GM23338 (cell line): ENCODE results near the gene CACTIN. TPM values are rescaled to one million over a fixed set of nuclear protein-coding genes. Genes with fewer than 3 reads are reported as not detected.

Experiments used
- ATAC-seq: fragments of 200-7000 bp; cut with Tn5 transposase; 3 replicates; pipeline ENCODE4 v1.9.1; 2020
- DNase-seq: peaks from one replicate; pipeline ENCODE4 v3.0.0-alpha.2; 2015; ENCODE audit warnings: low spot score
- H2AFZ ChIP-seq: fragments of 200-600 bp; sonication (generic); 2 replicates; pipeline ENCODE4 v1.8.0; 2016; ENCODE audit warnings: antibody characterized with exemption, mild to moderate bottlenecking, moderate library complexity
- H3F3A ChIP-seq: fragments of 200-600 bp; sonication (generic); replicated peaks from 2 replicates; pipeline ENCODE4 v1.8.0; 2017; ENCODE audit warnings: antibody characterized with exemption, mixed run types, low read depth
- H3K27ac ChIP-seq: fragments of 200-600 bp; sonication (generic); 2 replicates; pipeline ENCODE4 v1.6.1; 2016; ENCODE audit warnings: low read depth
- H3K27me3 ChIP-seq: fragments of 200-600 bp; sonication (generic); 2 replicates; pipeline ENCODE4 v1.8.0; 2016; ENCODE audit warnings: mild to moderate bottlenecking, mixed run types, moderate library complexity; ENCODE audit not compliant: insufficient read depth
- H3K36me3 ChIP-seq: fragments of 200-600 bp; sonication (generic); 2 replicates; pipeline ENCODE4 v1.8.0; 2016; ENCODE audit warnings: mild to moderate bottlenecking; ENCODE audit not compliant: insufficient read depth
- H3K4me1 ChIP-seq: fragments of 200-600 bp; sonication (generic); 2 replicates; pipeline ENCODE4 v1.8.0; 2016; ENCODE audit warnings: mild to moderate bottlenecking, moderate library complexity; ENCODE audit not compliant: insufficient read depth
- H3K4me2 ChIP-seq: fragments of 200-600 bp; sonication (generic); 2 replicates; pipeline ENCODE4 v1.7.1; 2017; ENCODE audit warnings: mixed run types
- H3K4me3 ChIP-seq: fragments of 200-600 bp; sonication (generic); 2 replicates; pipeline ENCODE4 v1.6.1; 2016; ENCODE audit warnings: mixed run types
- H3K79me2 ChIP-seq: fragments of 200-600 bp; sonication (generic); replicated peaks from 2 replicates; pipeline ENCODE4 v1.8.0; 2017; ENCODE audit warnings: mild to moderate bottlenecking; ENCODE audit not compliant: insufficient read depth
- H3K9me2 ChIP-seq: fragments of 200-600 bp; sonication (generic); 2 replicates; pipeline ENCODE4 v1.8.0; 2017; ENCODE audit not compliant: insufficient read depth
- H4K20me1 ChIP-seq: fragments of 200-600 bp; sonication (generic); replicated peaks from 2 replicates; pipeline ENCODE4 v1.8.0; 2017; ENCODE audit warnings: mild to moderate bottlenecking; ENCODE audit not compliant: insufficient read depth
- H3K27ac Mint-ChIP-seq: 2 replicates; pipeline ENCODE4 v1.8.0; 2020; ENCODE audit warnings: inconsistent platforms, mild to moderate bottlenecking, moderate library complexity, mixed read lengths
- H3K27me3 Mint-ChIP-seq: 3 replicates; pipeline ENCODE4 v1.8.0; 2022; ENCODE audit warnings: low read depth, mild to moderate bottlenecking, moderate library complexity, mixed read lengths, inconsistent platforms; ENCODE audit not compliant: insufficient read depth, poor library complexity
- H3K36me3 Mint-ChIP-seq: 3 replicates; pipeline ENCODE4 v1.8.0; 2021; ENCODE audit warnings: low read depth, mild to moderate bottlenecking, inconsistent platforms, moderate library complexity, mixed read lengths
- H3K4me1 Mint-ChIP-seq: 3 replicates; pipeline ENCODE4 v1.8.0; 2020; ENCODE audit warnings: mild to moderate bottlenecking, inconsistent platforms, mixed read lengths
- H3K4me3 Mint-ChIP-seq: 3 replicates; pipeline ENCODE4 v1.8.0; 2021; ENCODE audit warnings: moderate library complexity, mild to moderate bottlenecking, inconsistent platforms, mixed read lengths
- H3K9me3 Mint-ChIP-seq: 3 replicates; pipeline ENCODE4 v1.8.0; 2020; ENCODE audit warnings: moderate library complexity, mild to moderate bottlenecking, inconsistent platforms, mixed read lengths
- CREB1 ChIP-seq: fragments of 250-450 bp; sonication (Bioruptor Pico); IDR thresholded peaks from 2 replicates; pipeline ENCODE4 v1.5.0; 2020; ENCODE audit warnings: low read depth, mild to moderate bottlenecking, moderate library complexity
- EZH2 ChIP-seq: fragments of 200-600 bp; sonication (generic); IDR thresholded peaks from one replicate; pipeline ENCODE4 v1.8.0; 2017; ENCODE audit warnings: antibody characterized with exemption, mild to moderate bottlenecking, low read depth; ENCODE audit not compliant: unreplicated experiment
- EZH2phosphoT487 ChIP-seq: fragments of 200-600 bp; sonication (generic); IDR thresholded peaks from one replicate; pipeline ENCODE4 v1.8.1; 2018; ENCODE audit warnings: antibody characterized with exemption; ENCODE audit not compliant: unreplicated experiment
- JUNB ChIP-seq: IDR thresholded peaks from one replicate; pipeline ENCODE4 v1.6.1; 2016; ENCODE audit warnings: antibody characterized with exemption; ENCODE audit not compliant: unreplicated experiment
- NANOG ChIP-seq: IDR thresholded peaks from 2 replicates; pipeline ENCODE4 v1.6.1; 2016; ENCODE audit warnings: antibody characterized with exemption, borderline replicate concordance
- POLR2AphosphoS5 ChIP-seq: IDR thresholded peaks from 2 replicates; pipeline ENCODE4 v1.6.1; 2016; ENCODE audit warnings: antibody characterized with exemption, low read depth
- STAT1 ChIP-seq: IDR thresholded peaks from one replicate; pipeline ENCODE4 v1.6.1; 2016; ENCODE audit warnings: antibody characterized with exemption; ENCODE audit not compliant: unreplicated experiment
- ZNF114 ChIP-seq: fragments of 250-450 bp; sonication (Bioruptor Pico); IDR thresholded peaks from 2 replicates; pipeline ENCODE4 v1.5.0; 2020; ENCODE audit warnings: mild to moderate bottlenecking, moderate library complexity
- ZNF331 ChIP-seq: fragments of 250-450 bp; sonication (Bioruptor Pico); IDR thresholded peaks from 2 replicates; pipeline ENCODE4 v1.5.0; 2020; ENCODE audit warnings: low read depth, mild to moderate bottlenecking, moderate library complexity
- long read RNA-seq: library from polyadenylated mRNA; unstranded; transcript quantifications from one replicate; pipeline ENCODE4 v2.0.0, GENCODE V29; 2020; ENCODE audit not compliant: unreplicated experiment
- polyA plus RNA-seq: library from polyadenylated mRNA; unstranded; fragments of >200 nt; fragmentation: Nextera tagmentation; extraction: Ambion mirVana; gene quantifications from 2 replicates; pipeline ENCODE4 v1.2.1, GENCODE V29; 2016
- total RNA-seq: library from RNA; depleted of rRNA; stranded (reverse); fragments of >200 nt; shearing (Covaris generic); gene quantifications from 2 replicates; pipeline ENCODE4 v1.2.3, GENCODE V29; 2014; rRNA removed
- TF ChIP-seq, protein P1 (sequence below): fragments of 250-450 bp; sonication (Bioruptor Pico); IDR thresholded peaks from 2 replicates; pipeline ENCODE4 v1.5.0; 2020; ENCODE audit warnings: mild to moderate bottlenecking, moderate library complexity
- TF ChIP-seq, protein P2 (sequence below), 2 experiments: fragments of 200-600 bp in 1 of 2; sonication (generic) in 1 of 2; conservative IDR thresholded peaks; 2 replicates each; pipeline versions ENCODE4 v1.5.1 to v1.6.1; 2016 to 2017; ENCODE audit warnings: antibody characterized with exemption in 2 of 2, low read depth in 2 of 2, mild to moderate bottlenecking in 2 of 2, moderate library complexity in 1 of 2
- TF ChIP-seq, protein P3 (sequence below): IDR thresholded peaks from 2 replicates; pipeline ENCODE4 v1.6.1; 2016; ENCODE audit warnings: antibody characterized with exemption
- TF ChIP-seq, protein P4 (sequence below): IDR thresholded peaks from one replicate; pipeline ENCODE4 v1.6.1; 2018; ENCODE audit warnings: antibody characterized with exemption; ENCODE audit not compliant: unreplicated experiment

Gene CACTIN
- total RNA-seq, result 47.4 and 47.7 TPM in 2 replicates
- 14.3 and 16.9 TPM in 2 replicates for polyA plus RNA-seq
- long read RNA-seq, partial matches to known transcripts, result 1 of 2 reads
- long read RNA-seq, other reads (novel, unspliced or antisense), result 0 of 2 reads

DNA sequence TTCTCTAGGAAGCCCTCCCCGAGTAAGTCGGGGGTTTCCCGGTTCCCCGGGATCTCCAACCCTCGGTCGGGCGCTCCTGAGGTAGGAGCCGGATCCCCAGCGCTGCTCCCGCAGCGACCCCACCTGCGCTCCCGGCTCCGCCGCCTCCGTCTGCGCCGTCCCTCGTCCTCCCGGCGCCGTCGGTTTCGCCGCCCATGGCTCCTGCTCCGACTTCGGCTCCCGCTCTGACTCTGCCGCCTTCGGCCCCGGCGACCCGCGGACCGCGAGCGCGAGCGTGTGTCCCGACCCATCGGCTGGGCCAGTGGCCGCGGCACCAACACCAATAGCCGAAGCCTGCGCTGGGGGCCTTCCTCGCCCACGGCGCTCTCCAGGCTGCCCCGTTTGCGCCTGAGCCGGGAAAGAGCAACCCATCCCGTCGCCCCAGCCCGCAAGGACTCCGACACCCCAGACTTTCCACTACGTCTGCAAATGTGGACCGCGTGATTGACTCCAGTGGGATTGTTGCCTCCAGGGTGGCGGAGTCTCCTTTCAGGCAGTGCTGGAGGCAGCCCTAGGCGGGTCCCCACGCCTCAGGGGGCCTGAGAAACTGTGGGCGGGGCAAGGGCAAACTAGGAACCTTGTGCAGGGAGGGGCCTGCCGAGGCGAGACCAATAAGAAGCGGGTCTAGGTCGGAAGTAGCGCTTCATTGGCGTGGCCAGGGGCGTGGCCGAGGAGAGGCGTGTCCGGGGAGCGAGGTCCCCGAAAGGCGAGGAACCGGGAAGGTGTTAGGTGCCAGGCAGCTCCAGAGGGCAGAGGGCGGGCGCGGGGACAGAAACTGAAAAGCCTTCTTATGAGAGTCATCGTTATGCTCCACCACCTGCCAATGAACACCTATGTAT lies at the start of gene CACTIN:
CACTIN (minus strand) TSS at position 318 of the 878 bp plus-strand sequence; CDS start at position 290, 28 bp downstream.
- Histone ChIP-seq H3K4me3 (peak within 1 kb of the TSS; percentile 99), H2AFZ (peak within 1 kb of the TSS; percentile 76), H4K20me1 (peaks cover 16% of the 10 kb centered on the region), H3K4me2 (peak within 1 kb of the TSS; percentile 89), H3K4me1 (peaks cover 9% of the 10 kb centered on the region; the same call in 1 of the 2 replicates), H3K27me3 (no peaks in the 10 kb centered on the region), H3F3A (peaks cover 5% of the 10 kb centered on the region; the same call in 1 of the 2 replicates), H3K79me2 (peaks cover 23% of the 10 kb centered on the region), H3K9me2 (no peaks in the 10 kb centered on the region), H3K27ac (peak within 1 kb of the TSS; percentile 79; the same call in 1 of the 2 replicates), H3K36me3 (no peaks in the 10 kb centered on the region)
- H3K9me3 Mint-ChIP-seq, result no peaks in the 10 kb centered on the region
- peak; percentile 100 for DNase-seq
- ATAC-seq, result peak; percentile 96
- TF ChIP-seq, protein P1, sequence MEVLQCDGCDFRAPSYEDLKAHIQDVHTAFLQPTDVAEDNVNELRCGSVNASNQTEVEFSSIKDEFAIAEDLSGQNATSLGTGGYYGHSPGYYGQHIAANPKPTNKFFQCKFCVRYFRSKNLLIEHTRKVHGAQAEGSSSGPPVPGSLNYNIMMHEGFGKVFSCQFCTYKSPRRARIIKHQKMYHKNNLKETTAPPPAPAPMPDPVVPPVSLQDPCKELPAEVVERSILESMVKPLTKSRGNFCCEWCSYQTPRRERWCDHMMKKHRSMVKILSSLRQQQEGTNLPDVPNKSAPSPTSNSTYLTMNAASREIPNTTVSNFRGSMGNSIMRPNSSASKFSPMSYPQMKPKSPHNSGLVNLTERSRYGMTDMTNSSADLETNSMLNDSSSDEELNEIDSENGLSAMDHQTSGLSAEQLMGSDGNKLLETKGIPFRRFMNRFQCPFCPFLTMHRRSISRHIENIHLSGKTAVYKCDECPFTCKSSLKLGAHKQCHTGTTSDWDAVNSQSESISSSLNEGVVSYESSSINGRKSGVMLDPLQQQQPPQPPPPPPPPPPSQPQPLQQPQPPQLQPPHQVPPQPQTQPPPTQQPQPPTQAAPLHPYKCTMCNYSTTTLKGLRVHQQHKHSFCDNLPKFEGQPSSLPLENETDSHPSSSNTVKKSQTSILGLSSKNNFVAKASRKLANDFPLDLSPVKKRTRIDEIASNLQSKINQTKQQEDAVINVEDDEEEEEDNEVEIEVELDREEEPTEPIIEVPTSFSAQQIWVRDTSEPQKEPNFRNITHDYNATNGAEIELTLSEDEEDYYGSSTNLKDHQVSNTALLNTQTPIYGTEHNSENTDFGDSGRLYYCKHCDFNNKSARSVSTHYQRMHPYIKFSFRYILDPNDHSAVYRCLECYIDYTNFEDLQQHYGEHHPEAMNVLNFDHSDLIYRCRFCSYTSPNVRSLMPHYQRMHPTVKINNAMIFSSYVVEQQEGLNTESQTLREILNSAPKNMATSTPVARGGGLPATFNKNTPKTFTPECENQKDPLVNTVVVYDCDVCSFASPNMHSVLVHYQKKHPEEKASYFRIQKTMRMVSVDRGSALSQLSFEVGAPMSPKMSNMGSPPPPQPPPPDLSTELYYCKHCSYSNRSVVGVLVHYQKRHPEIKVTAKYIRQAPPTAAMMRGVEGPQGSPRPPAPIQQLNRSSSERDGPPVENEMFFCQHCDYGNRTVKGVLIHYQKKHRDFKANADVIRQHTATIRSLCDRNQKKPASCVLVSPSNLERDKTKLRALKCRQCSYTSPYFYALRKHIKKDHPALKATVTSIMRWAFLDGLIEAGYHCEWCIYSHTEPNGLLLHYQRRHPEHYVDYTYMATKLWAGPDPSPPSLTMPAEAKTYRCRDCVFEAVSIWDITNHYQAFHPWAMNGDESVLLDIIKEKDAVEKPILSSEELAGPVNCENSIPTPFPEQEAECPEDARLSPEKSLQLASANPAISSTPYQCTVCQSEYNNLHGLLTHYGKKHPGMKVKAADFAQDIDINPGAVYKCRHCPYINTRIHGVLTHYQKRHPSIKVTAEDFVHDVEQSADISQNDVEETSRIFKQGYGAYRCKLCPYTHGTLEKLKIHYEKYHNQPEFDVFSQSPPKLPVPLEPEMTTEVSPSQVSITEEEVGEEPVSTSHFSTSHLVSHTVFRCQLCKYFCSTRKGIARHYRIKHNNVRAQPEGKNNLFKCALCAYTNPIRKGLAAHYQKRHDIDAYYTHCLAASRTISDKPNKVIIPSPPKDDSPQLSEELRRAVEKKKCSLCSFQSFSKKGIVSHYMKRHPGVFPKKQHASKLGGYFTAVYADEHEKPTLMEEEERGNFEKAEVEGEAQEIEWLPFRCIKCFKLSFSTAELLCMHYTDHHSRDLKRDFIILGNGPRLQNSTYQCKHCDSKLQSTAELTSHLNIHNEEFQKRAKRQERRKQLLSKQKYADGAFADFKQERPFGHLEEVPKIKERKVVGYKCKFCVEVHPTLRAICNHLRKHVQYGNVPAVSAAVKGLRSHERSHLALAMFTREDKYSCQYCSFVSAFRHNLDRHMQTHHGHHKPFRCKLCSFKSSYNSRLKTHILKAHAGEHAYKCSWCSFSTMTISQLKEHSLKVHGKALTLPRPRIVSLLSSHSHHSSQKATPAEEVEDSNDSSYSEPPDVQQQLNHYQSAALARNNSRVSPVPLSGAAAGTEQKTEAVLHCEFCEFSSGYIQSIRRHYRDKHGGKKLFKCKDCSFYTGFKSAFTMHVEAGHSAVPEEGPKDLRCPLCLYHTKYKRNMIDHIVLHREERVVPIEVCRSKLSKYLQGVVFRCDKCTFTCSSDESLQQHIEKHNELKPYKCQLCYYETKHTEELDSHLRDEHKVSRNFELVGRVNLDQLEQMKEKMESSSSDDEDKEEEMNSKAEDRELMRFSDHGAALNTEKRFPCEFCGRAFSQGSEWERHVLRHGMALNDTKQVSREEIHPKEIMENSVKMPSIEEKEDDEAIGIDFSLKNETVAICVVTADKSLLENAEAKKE (CRISPR knock-in tag), result no peak
- TF ChIP-seq NANOG (no peak), EZH2phosphoT487 (no peak), ZNF114 (CRISPR knock-in tag) (no peak), JUNB (no peak), EZH2 (no peak), STAT1 (no peak), CREB1 (CRISPR knock-in tag) (peak; percentile 63), ZNF331 (CRISPR knock-in tag) (no peak), POLR2AphosphoS5 (peak; percentile 75)
- TF ChIP-seq, protein P2, sequence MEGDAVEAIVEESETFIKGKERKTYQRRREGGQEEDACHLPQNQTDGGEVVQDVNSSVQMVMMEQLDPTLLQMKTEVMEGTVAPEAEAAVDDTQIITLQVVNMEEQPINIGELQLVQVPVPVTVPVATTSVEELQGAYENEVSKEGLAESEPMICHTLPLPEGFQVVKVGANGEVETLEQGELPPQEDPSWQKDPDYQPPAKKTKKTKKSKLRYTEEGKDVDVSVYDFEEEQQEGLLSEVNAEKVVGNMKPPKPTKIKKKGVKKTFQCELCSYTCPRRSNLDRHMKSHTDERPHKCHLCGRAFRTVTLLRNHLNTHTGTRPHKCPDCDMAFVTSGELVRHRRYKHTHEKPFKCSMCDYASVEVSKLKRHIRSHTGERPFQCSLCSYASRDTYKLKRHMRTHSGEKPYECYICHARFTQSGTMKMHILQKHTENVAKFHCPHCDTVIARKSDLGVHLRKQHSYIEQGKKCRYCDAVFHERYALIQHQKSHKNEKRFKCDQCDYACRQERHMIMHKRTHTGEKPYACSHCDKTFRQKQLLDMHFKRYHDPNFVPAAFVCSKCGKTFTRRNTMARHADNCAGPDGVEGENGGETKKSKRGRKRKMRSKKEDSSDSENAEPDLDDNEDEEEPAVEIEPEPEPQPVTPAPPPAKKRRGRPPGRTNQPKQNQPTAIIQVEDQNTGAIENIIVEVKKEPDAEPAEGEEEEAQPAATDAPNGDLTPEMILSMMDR (conservative IDR thresholded peaks at IDR 0.05; ENCODE audit: low read depth in 2 of 2), result no peak
- TF ChIP-seq, protein P3, sequence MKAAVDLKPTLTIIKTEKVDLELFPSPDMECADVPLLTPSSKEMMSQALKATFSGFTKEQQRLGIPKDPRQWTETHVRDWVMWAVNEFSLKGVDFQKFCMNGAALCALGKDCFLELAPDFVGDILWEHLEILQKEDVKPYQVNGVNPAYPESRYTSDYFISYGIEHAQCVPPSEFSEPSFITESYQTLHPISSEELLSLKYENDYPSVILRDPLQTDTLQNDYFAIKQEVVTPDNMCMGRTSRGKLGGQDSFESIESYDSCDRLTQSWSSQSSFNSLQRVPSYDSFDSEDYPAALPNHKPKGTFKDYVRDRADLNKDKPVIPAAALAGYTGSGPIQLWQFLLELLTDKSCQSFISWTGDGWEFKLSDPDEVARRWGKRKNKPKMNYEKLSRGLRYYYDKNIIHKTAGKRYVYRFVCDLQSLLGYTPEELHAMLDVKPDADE, result peak; percentile 79
- TF ChIP-seq, protein P4, sequence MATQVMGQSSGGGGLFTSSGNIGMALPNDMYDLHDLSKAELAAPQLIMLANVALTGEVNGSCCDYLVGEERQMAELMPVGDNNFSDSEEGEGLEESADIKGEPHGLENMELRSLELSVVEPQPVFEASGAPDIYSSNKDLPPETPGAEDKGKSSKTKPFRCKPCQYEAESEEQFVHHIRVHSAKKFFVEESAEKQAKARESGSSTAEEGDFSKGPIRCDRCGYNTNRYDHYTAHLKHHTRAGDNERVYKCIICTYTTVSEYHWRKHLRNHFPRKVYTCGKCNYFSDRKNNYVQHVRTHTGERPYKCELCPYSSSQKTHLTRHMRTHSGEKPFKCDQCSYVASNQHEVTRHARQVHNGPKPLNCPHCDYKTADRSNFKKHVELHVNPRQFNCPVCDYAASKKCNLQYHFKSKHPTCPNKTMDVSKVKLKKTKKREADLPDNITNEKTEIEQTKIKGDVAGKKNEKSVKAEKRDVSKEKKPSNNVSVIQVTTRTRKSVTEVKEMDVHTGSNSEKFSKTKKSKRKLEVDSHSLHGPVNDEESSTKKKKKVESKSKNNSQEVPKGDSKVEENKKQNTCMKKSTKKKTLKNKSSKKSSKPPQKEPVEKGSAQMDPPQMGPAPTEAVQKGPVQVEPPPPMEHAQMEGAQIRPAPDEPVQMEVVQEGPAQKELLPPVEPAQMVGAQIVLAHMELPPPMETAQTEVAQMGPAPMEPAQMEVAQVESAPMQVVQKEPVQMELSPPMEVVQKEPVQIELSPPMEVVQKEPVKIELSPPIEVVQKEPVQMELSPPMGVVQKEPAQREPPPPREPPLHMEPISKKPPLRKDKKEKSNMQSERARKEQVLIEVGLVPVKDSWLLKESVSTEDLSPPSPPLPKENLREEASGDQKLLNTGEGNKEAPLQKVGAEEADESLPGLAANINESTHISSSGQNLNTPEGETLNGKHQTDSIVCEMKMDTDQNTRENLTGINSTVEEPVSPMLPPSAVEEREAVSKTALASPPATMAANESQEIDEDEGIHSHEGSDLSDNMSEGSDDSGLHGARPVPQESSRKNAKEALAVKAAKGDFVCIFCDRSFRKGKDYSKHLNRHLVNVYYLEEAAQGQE, result no peak
- peaks cover 13% of the 10 kb centered on the region for H3K4me1 Mint-ChIP-seq
- H3K27me3 Mint-ChIP-seq, result peaks cover 18% of the 10 kb centered on the region
- H3K36me3 Mint-ChIP-seq, result peaks cover 8% of the 10 kb centered on the region
- H3K4me3 Mint-ChIP-seq, result peak within 1 kb of the TSS; percentile 90
- peak within 1 kb of the TSS; percentile 99 for H3K27ac Mint-ChIP-seq
